Measurements from ENCODE around the gene PTPRM. TPM values are rescaled to one million over a fixed set of nuclear protein-coding genes. Genes with fewer than 3 reads are reported as not detected.

Gene PTPRM
- total RNA-seq, 1 donor from 2014 or later: 63.2 TPM

GRCh38 chr18:8196238-8196637, 629.1 kb downstream of the PTPRM start:
- TF ChIP-seq, protein P1, sequence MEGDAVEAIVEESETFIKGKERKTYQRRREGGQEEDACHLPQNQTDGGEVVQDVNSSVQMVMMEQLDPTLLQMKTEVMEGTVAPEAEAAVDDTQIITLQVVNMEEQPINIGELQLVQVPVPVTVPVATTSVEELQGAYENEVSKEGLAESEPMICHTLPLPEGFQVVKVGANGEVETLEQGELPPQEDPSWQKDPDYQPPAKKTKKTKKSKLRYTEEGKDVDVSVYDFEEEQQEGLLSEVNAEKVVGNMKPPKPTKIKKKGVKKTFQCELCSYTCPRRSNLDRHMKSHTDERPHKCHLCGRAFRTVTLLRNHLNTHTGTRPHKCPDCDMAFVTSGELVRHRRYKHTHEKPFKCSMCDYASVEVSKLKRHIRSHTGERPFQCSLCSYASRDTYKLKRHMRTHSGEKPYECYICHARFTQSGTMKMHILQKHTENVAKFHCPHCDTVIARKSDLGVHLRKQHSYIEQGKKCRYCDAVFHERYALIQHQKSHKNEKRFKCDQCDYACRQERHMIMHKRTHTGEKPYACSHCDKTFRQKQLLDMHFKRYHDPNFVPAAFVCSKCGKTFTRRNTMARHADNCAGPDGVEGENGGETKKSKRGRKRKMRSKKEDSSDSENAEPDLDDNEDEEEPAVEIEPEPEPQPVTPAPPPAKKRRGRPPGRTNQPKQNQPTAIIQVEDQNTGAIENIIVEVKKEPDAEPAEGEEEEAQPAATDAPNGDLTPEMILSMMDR (conservative IDR thresholded peaks at IDR 0.05; ENCODE audit: low read depth, low read length): no peak
- H3K4me3 ChIP-seq (ENCODE audit: low read depth, low read length): no peak overlapping the region
- no peak for DNase-seq (ENCODE audit: low read depth)

GRCh38 chr18:8197499-8197898, 630.4 kb downstream of the PTPRM start:
- H3K4me3 ChIP-seq (ENCODE audit: low read depth, low read length): no peak overlapping the region
- no peak for DNase-seq (ENCODE audit: low read depth)
- TF ChIP-seq, protein P1 (conservative IDR thresholded peaks at IDR 0.05; ENCODE audit: low read depth, low read length): no peak

DNA sequence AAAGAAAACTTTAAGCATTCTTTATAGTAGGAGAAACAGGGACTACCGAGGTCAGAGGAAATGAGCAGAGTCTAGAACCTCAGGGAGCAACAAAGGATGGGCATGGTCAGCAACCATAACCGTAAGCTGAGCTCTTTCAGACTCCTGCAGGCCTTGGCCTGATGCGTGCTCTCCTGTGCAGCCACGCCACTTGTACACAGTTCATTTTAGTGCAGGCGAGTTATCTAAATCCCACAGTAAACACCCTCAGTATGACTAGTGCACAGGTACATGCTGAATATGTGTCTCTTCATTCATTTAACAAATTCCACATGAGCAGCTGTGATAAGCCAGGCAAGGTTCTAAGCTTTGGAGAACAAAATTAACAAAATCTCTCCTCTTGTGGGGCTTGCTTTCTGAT, 640.9 kb downstream of the PTPRM start:
- no peak for DNase-seq (ENCODE audit: low read depth)
- no peak overlapping the region for H3K4me3 ChIP-seq (ENCODE audit: low read depth, low read length)
- TF ChIP-seq, protein P1 (conservative IDR thresholded peaks at IDR 0.05; ENCODE audit: low read depth, low read length): no peak

DNA sequence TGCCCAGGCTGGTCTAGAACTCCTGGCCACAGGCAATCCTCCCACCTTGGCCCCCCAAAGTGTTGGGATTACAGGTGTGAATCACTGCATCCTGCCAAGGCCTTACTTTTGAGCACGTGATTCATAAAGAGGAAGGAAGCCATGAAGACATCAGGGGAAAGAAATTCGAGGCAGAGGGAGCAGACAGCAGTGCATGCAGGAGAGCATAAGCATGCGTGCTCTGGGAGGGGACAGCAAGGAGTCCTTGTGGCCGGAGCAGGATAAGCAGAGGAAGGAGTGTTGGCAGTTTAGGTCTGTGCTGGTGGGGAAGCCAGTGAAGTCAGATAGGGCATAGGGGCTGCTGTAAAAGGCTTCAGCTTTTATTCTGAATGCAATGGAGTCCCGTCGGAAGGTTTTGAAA, 641.6 kb downstream of the PTPRM start:
- TF ChIP-seq, protein P1 (conservative IDR thresholded peaks at IDR 0.05; ENCODE audit: low read depth, low read length): no peak
- H3K4me3 ChIP-seq (ENCODE audit: low read depth, low read length): no peak overlapping the region
- DNase-seq (ENCODE audit: low read depth): no peak

DNA sequence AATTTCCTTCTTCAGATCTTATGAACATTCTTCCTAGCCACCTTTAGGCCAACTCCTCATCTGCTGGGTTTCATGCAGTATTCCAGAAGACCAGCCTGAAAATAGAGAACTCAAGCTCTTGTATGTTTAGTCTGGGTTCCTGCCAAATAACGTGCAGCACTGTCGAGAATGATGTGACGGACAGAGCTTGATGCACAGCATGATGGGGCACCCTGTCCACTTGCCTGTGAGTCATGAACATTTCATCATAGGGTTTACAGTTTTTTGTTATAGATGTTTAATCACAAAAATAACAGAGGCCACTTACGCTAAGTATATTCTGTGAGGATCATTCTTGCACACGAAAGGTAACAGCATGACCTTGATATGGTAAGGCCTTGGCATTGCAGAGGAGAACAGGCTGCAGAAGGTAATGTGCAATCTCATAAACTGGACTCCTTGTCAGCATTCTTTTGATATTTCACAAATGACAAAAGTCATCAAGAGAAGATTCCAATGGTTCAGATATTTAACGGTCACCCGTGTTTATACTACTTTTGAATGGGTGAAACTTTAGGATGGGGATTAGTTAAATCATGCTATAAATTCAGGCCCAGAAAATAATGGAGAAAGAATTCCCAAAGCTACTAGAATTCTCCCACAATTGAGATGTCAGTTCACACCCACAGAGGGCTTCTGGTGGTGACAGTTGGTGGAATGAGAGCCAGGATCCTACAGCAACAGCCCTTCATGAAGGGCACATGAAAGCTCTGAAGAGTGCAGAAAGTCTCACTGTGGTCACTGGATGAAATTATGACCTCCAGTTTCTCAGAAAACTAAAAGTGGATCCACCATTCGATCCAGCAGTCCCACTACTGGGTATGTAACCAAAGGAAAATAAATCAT, 646.0 kb downstream of the PTPRM start:
- no peak for DNase-seq (ENCODE audit: low read depth)
- no peak overlapping the region for H3K4me3 ChIP-seq (ENCODE audit: low read depth, low read length)
- TF ChIP-seq, protein P1 (conservative IDR thresholded peaks at IDR 0.05; ENCODE audit: low read depth, low read length): no peak

GRCh38 chr18:8215741-8216140, 648.6 kb downstream of the PTPRM start:
- TF ChIP-seq, protein P1 (conservative IDR thresholded peaks at IDR 0.05; ENCODE audit: low read depth, low read length): no peak
- no peak overlapping the region for H3K4me3 ChIP-seq (ENCODE audit: low read depth, low read length)
- no peak for DNase-seq (ENCODE audit: low read depth)
